GM18499 (cell line): ENCODE results near the gene OR4P4.
A peak's percentile ranks its signal among the peaks of the same experiment; 100 is the strongest.

Experiments used
- ATAC-seq: cut with Tn5 transposase; IDR thresholded peaks from one replicate; pipeline ENCODE4 v1.9.1; 2021; ENCODE audit warnings: moderate number of reproducible peaks; ENCODE audit not compliant: insufficient read depth, unreplicated experiment

OR4P4 gene

DNA sequence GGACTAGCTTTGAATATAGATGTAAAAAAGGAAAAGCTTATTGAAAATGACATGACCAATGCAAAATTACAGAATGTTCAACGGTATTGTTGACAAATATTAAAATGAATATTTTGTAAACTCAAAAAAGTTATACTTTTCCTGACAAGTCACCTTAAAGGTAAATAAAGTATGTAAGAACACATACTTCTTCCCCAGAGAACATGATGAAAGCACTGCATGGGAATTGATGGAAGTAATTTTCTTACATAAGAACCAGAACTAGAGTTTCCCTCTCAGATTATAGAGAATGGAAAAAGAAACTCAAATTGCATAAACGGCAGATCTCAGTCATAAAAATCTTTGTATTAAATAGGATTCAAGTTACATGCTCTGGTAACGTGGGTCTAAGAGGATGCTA is at the start of gene OR4P4:
TSS of gene OR4P4 (plus strand) at position 301 of the 400 bp plus-strand sequence.
- ATAC-seq: no peak

DNA sequence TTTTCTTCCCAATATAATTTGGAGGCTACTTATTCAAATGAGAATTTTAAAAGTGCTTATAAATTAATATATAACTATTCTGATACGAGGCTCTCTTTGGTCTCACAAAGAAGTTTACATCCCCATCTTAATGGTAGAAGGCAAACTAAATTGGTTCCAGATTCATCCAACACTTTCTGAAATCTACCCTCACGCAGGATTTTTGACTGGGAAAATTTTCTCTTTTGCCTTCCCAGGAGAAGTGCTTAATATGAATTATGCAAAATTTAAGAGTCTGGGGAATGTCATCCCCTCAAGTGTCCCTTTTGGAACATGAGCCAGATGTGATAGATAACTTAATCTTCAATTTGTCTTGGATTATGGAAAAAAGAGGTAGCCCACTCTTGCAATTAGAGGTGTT is 27.4 kb upstream of the OR4P4 start, which contains the start of gene OR4C11:
TSS of gene OR4C11 (minus strand) at position 101 of the 400 bp plus-strand sequence. CDS start 3,272 bp downstream, outside the sequence.
- ATAC-seq: no peak

DNA sequence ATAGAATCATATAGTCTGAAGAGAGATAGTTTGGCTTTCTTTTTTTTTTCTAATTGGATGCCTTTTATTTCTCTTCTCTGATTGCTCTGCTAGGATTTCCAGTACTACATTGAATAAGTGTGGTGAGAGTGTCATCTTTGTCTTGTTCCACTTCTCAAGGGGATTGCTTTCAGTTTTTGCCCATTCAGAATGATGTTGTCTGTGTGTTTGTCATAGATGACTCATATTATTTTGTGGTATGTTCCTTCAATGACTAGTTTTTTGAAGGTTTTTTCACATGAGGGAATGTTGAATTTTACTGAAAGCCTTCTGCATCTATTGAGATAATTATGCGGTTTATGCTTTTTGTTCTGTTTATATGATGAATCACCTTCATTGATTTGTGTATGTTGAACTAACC is 10.4 kb upstream of the OR4P4 start:
- no peak for ATAC-seq

DNA sequence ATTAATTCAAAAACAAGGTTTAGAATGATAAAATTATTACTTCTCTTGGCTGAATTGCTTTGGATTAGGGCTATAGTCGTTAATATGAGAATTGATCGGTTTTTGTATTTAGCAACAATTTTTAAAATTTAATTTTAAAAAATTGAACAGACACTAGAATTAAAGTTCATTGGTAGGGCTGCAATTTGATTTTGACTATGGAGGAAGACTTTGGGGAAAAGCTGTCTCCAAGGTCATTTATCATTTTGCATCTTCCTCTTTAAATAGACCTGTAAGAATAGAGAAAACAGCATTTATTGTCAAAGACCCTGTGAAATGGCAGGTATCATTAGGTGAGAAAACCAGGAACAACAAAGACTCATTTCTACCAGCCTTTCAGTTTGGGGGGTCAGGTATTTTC is 13.1 kb downstream of the OR4P4 start, which contains the start of gene OR4S2:
TSS of gene OR4S2 (plus strand) at position 301 of the 400 bp plus-strand sequence. CDS start 2,577 bp downstream, outside the sequence.
- no peak for ATAC-seq

DNA sequence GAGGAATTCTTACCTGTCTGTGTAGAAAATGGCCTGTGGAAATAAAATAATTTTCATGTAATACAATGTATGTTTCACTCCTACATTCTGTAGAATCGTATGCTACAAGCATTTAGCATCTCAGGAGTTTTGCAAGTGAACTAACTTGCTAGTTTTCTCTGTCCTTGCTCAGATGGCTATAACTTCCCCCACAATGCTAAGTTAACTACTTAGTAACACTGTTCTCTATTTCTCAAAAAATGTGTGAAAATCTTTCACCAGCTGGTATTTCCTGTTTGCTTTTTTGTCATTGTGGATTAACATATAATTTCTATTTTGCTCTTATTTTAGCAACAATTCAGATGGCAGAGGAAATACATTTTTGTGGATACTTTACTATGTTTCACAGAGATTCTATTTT is 17.6 kb downstream of the OR4P4 start:
- no peak for ATAC-seq

DNA sequence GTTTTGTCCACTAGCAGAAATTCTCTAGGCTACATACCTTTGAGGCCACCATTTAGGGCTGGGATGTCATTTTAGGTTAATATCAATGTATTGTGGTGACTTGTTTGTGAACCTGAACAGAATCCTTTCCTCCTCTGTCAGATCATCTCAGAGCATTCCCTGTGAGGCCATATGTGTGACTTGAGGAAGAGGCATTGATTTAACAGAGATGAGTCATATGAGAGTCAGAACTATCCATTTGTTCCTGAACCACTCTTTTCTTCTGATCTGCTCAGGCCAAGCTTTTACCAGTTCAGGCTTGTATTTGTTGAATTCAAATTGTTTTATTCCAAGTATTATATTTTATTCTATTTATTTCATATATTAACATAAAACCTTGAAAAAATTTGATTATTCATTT is 20.2 kb downstream of the OR4P4 start:
- no peak for ATAC-seq

DNA sequence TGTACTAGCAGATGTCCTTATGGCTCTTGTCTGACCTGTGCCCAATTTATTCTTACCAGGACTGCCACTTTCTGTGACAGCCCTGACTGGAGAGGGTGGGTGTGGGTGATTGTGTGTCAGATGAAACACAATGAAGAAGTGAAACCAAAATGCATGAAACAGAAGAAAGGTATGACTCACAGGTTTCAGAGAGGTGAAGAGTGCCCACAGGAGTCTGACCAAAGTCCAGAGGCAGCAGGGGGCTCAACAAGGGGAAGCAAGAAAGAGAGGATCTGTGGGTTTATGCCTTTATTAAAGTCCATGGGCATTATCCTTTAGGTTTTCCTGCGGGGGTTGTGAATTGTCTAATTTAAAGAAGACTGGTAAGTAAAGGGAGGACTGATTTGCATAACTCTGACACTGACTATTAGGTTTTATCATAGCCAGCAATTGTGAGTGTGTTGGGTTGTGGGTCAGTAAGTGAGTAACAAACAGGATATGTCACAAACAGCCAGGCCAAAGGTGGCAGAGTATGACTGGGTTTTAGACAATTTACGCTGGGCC is 23.2 kb downstream of the OR4P4 start:
- peak; percentile 98 for ATAC-seq

DNA sequence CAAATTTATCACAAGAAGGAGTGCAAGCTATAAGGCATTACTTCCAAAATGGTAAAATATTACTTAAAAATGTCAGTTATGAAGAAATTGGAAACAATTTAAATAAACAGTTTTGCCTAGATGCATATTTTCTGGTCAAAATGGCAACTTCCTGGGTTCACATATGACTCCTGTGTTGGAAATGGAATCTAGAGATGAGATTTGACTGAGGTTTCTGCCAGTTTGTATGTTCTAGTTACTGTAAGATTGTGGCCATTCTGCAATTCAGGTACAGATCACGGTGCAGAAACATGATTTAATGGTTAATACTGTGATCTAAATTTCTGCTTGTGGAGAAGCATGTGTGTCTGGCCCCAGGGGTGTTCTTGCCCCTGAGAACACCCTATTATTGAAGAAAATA is 23.7 kb downstream of the OR4P4 start:
- ATAC-seq: peak; percentile 11

DNA sequence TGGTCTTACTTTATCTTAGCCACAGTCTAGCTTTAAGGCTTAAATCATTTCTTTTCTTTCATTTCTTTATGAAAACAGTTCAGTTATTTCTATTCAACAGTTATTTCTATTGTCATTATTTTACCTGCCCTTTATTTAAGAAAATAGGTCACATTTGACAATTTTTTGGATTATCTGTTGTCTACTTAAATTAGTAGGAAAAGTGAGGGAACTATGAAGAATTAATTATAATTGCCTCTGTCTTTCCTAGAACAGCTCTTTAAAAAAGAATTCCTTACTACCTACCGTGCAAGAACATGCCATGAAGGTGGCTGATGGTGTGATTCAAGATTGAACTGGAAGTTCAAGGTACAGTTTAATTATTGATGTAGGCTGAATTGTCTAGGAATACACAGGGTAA is 27.0 kb downstream of the OR4P4 start, which contains the start of gene OR4C6:
TSS of gene OR4C6 (plus strand) at position 301 of the 400 bp plus-strand sequence. CDS start 2,966 bp downstream, outside the sequence.
- no peak for ATAC-seq

DNA sequence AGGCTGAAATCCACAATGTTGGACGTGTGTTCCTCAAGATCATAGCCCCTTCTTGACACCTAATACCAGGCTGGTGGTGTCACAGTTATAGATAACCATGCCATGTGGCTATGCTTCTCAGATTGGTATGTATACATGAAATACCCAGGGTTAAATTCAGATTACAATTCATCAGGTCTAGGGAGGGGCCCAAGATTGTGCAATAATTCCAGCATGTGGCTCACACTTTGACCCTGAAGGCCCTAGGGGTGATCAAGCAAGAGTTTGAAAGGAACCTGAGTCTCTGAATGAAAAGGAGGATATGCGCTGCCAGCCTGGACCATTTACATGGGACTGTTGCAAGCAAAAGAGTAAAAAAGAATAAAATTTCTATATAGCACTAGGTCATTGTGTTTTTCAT is 34.5 kb downstream of the OR4P4 start:
- ATAC-seq: no peak

DNA sequence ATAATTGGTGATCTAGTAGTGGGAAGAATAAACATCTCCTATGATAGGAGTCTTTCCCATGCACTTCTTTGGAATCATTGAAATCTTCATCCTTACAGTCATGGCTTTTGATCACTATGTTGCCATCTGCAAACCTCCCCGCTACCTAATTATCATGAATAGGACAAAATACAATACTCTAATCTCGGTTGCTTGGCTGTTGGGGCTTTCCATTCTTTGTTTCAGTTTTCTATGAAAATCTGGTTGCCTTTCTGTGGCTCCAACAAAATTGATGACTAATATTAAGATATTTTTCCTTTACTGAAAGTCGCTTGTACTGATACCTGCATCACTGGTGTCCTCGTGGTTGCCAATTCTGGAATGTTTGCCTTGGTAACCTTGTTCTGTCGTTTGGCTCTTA is 38.9 kb downstream of the OR4P4 start:
- ATAC-seq: no peak
